Activated B cell treated with CpG ODN at 0.5 μM for 24 hours (primary cell): ENCODE results near the gene RGMB. TPM values are rescaled to one million over a fixed set of nuclear protein-coding genes. Genes with fewer than 3 reads are reported as not detected.

Experiments used
- ATAC-seq: fragments of 200-7000 bp; cut with Tn5 transposase; one replicate; pipeline ENCODE4 v1.10.0; 2021; ENCODE audit warnings: low read depth, mild to moderate bottlenecking, moderate library complexity
- CTCF ChIA-PET: fragments of 350-600 bp; sonication (Branson Sonifier 250); formaldehyde crosslinking; loops from one replicate; lab custom pipeline; 2021; ENCODE audit warnings: antibody characterized with exemption; lab: Charles Lee
- POLR2A ChIA-PET: fragments of 350-600 bp; sonication (Branson Sonifier 250); formaldehyde crosslinking; loops from one replicate; lab custom pipeline; 2021; ENCODE audit warnings: antibody characterized with exemption; lab: Charles Lee
- DNase-seq: peaks from one replicate; pipeline ENCODE4 v3.0.0; 2022
- H3K27ac Mint-ChIP-seq: one replicate; pipeline ENCODE4 v1.8.0; 2020; ENCODE audit warnings: mixed read lengths
- H3K27me3 Mint-ChIP-seq: one replicate; pipeline ENCODE4 v1.8.0; 2021; ENCODE audit warnings: mixed read lengths
- H3K36me3 Mint-ChIP-seq: one replicate; pipeline ENCODE4 v1.8.0; 2021; ENCODE audit warnings: low read depth, mixed read lengths
- H3K4me1 Mint-ChIP-seq: one replicate; pipeline ENCODE4 v1.8.0; 2021; ENCODE audit warnings: mixed read lengths
- H3K4me3 Mint-ChIP-seq: one replicate; pipeline ENCODE4 v1.8.0; 2020; ENCODE audit warnings: mild to moderate bottlenecking, mixed read lengths
- H3K9me3 Mint-ChIP-seq: one replicate; pipeline ENCODE4 v1.8.0; 2020; ENCODE audit warnings: mixed read lengths
- intact Hi-C: fragments of 100-400 bp; cut with micrococcal nuclease; formaldehyde crosslinking; loops from one replicate; pipeline ENCODE4 v1.15.1; 2024
- total RNA-seq: library from RNA; stranded (reverse); gene quantifications from 2 replicates; pipeline ENCODE4 v1.2.3, GENCODE V29; 2022
- TF ChIP-seq, protein P1 (sequence below): fragments of 200-600 bp; IDR thresholded peaks from one replicate; pipeline ENCODE4 v1.8.0; 2022; ENCODE audit warnings: antibody characterized with exemption, mild to moderate bottlenecking

Gene RGMB
- total RNA-seq, 1 donor from 2014 or later: 13.8 TPM

DNA sequence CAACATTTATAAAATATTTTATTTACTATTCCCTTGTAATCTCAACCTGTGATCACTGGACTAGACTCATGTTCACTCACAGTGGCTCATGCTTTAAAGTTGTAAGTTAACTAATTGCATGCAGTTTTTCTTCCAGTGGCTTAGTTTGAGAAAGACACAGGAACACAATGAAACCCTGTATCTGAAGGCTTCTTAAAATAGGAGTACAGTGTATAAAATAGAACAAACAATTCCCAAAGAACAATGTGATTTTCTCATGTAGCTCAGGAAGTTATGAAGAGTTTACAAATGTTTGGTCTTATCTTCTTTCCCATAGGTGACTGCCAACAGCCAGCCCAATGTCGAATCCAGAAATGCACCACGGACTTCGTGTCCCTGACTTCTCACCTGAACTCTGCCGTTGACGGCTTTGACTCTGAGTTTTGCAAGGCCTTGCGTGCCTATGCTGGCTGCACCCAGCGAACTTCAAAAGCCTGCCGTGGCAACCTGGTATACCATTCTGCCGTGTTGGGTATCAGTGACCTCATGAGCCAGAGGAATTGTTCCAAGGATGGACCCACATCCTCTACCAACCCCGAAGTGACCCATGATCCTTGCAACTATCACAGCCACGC, 5.9 kb downstream of the RGMB start:
- DNase-seq (no peak), ATAC-seq (no peak)
- ChIA-PET POLR2A (no interaction called here), CTCF (interaction anchor here (3.1 kb wide), 1 partner anchor 11 kb away, joined by 22 read pairs; no protein-coding TSS in a partner anchor)
- H3K9me3 Mint-ChIP-seq: no peaks in the 10 kb centered on the region
- intact Hi-C loops: no loop called here
- no peaks in the 10 kb centered on the region for H3K27me3 Mint-ChIP-seq
- peaks cover 36% of the 10 kb centered on the region for H3K36me3 Mint-ChIP-seq
- TF ChIP-seq, protein P1, sequence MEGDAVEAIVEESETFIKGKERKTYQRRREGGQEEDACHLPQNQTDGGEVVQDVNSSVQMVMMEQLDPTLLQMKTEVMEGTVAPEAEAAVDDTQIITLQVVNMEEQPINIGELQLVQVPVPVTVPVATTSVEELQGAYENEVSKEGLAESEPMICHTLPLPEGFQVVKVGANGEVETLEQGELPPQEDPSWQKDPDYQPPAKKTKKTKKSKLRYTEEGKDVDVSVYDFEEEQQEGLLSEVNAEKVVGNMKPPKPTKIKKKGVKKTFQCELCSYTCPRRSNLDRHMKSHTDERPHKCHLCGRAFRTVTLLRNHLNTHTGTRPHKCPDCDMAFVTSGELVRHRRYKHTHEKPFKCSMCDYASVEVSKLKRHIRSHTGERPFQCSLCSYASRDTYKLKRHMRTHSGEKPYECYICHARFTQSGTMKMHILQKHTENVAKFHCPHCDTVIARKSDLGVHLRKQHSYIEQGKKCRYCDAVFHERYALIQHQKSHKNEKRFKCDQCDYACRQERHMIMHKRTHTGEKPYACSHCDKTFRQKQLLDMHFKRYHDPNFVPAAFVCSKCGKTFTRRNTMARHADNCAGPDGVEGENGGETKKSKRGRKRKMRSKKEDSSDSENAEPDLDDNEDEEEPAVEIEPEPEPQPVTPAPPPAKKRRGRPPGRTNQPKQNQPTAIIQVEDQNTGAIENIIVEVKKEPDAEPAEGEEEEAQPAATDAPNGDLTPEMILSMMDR: no peak
- no peak overlapping the region for H3K27ac Mint-ChIP-seq
- H3K4me3 Mint-ChIP-seq: no peak overlapping the region
- H3K4me1 Mint-ChIP-seq: peaks cover 29% of the 10 kb centered on the region

DNA sequence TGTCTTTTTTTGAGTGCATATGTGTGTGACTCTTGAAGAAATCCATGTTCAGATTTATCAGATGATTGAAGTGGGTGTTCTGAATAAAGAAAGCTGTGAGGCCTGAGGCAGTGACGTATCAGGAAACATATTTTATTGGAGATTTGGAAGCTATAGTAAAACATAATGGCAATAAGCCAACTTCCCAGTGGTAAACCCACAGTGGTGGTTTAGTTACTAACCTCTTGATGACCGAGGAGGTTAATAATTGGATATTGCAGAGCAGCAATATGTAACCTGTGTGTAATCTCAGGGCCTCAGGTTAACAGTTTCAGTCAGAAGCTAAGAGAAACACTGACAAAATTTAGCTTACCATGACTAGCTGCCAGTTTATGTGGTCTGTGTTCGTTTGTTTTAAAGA, 6.9 kb downstream of the RGMB start:
- Mint-ChIP-seq H3K27me3 (no peaks in the 10 kb centered on the region), H3K27ac (no peak overlapping the region), H3K36me3 (peaks cover 40% of the 10 kb centered on the region), H3K4me3 (no peak overlapping the region), H3K9me3 (no peaks in the 10 kb centered on the region), H3K4me1 (peaks cover 22% of the 10 kb centered on the region)
- CTCF ChIA-PET: interaction anchor here (2.3 kb wide), 1 partner anchor 12 kb away, joined by 20 read pairs; no protein-coding TSS in a partner anchor
- ATAC-seq (no peak), DNase-seq (no peak)
- intact Hi-C loops: no loop called here
- POLR2A ChIA-PET: no interaction called here
- TF ChIP-seq, protein P1: no peak

DNA sequence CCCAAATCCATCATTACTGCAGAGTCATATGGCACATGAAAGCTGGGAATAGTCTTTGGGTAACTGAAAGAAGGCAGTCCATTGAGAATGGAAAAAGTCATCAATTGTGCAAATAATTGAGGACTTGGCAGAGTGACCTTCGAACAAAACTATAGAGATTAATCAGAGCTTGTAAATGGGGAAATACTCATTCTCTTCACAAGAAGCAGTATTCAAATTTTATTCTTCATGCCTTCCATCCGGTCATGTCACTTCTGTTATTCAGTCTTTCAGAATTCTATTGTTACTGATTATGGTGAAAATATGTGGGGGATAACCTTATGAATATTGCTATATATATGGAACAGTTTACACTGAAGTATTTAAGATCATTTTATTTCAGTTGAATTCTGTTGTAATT, 8.1 kb downstream of the RGMB start:
- no peak for DNase-seq
- Mint-ChIP-seq H3K4me1 (peaks cover 12% of the 10 kb centered on the region), H3K27me3 (no peaks in the 10 kb centered on the region), H3K36me3 (peaks cover 48% of the 10 kb centered on the region), H3K4me3 (no peak overlapping the region), H3K27ac (no peak overlapping the region), H3K9me3 (no peaks in the 10 kb centered on the region)
- ChIA-PET POLR2A (no interaction called here), CTCF (interaction anchor here (1.7 to 2.3 kb wide), 2 partner anchors 13 to 15 kb away, joined by 5 to 20 read pairs; no protein-coding TSS in a partner anchor)
- TF ChIP-seq, protein P1: no peak
- ATAC-seq: no peak
- intact Hi-C loops: no loop called here

DNA sequence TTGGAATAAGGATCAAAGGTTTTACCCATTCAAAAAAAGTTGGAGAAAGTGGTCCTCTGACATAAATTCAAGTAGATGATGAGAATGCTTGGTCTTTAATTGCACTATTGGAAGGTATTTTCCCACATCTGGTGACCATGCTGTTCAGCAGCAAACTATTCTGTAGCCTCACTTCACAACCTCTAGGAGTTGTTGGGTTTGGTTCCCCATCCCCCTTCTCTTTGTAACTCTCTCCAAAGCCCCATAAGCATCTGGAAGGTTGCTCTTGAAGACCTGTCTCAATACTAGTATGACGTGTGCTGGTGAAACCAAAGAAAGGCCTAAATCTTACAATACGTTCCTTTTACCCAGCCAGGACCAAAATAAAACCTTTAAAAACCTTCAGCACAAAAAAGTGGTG, 8.5 kb downstream of the RGMB start:
- TF ChIP-seq, protein P1: no peak
- ChIA-PET POLR2A (no interaction called here), CTCF (interaction anchor here (1.7 to 2.3 kb wide), 2 partner anchors 13 to 14 kb away, joined by 5 to 20 read pairs; no protein-coding TSS in a partner anchor)
- Mint-ChIP-seq H3K27ac (no peak overlapping the region), H3K9me3 (no peaks in the 10 kb centered on the region), H3K4me3 (no peak overlapping the region), H3K36me3 (peaks cover 52% of the 10 kb centered on the region), H3K4me1 (peaks cover 10% of the 10 kb centered on the region), H3K27me3 (no peaks in the 10 kb centered on the region)
- DNase-seq: no peak
- intact Hi-C loops: no loop called here
- no peak for ATAC-seq

DNA sequence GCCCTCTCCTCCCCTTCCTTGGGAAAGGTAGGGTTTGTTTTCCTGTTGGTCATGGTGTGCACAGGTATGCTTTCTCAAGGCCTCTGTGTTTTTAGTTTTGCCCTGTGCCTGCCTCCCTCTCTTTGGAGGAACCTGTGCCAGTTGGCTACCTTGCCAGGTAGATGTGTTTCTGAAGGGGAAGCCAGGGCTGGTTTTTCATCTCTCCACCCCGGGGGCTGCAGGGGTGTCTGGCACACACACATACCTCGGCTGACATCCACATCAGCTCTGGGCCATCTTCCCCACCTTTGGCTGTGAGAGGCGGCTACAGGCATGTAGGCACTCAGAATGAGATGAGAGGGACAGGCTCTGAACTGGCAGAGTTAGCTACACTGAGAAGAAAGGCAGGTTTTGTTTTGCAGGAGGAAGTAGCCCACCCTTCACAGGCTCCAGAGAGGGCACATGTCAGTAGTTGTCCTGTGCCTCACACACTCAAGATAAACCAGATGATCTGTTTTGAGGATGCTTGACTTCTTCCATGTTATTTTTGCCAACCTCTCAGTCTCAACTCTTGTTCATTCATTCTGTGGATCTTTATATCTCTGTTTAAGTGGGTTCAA, 9.7 kb downstream of the RGMB start:
- Mint-ChIP-seq H3K36me3 (peaks cover 61% of the 10 kb centered on the region), H3K9me3 (no peaks in the 10 kb centered on the region), H3K4me3 (no peak overlapping the region), H3K4me1 (peaks cover 10% of the 10 kb centered on the region), H3K27me3 (no peaks in the 10 kb centered on the region), H3K27ac (no peak overlapping the region)
- no peak for DNase-seq
- TF ChIP-seq, protein P1: no peak
- CTCF ChIA-PET: no interaction called here
- intact Hi-C loops: no loop called here
- no peak for ATAC-seq
- POLR2A ChIA-PET: no interaction called here
